Naive B cell (primary cell): Measurements from ENCODE around the gene NAT14. TPM values are rescaled to one million over a fixed set of nuclear protein-coding genes. Genes with fewer than 3 reads are reported as not detected.

Experiments
- ATAC-seq, 2 donors: fragments of 150-1000 bp; cut with Tn5 transposase; 2 replicates each; pipeline ENCODE4 v1.10.0; 2021; ENCODE audit warnings: low read depth in 2 of 2, mild to moderate bottlenecking in 2 of 2, moderate library complexity in 2 of 2
- DNase-seq: peaks from one replicate; pipeline ENCODE4 v3.0.0; 2022
- H3K27ac Mint-ChIP-seq, 6 donors: one replicate each; pipeline ENCODE4 v1.8.0; 2020 to 2022; ENCODE audit warnings: mild to moderate bottlenecking in 6 of 6, mixed read lengths in 6 of 6, moderate library complexity in 5 of 6, inconsistent platforms in 2 of 6
- H3K27me3 Mint-ChIP-seq, 3 donors: one replicate each; pipeline ENCODE4 v1.8.0; 2021 to 2022; ENCODE audit warnings: mixed read lengths in 3 of 3, mild to moderate bottlenecking in 1 of 3
- H3K36me3 Mint-ChIP-seq, 2 donors: one replicate each; pipeline ENCODE4 v1.8.0; 2020 to 2022; ENCODE audit warnings: mixed read lengths in 2 of 2, inconsistent platforms in 1 of 2, mild to moderate bottlenecking in 1 of 2
- H3K4me1 Mint-ChIP-seq, 3 donors: one replicate each; pipeline ENCODE4 v1.8.0; 2020 to 2022; ENCODE audit warnings: mixed read lengths in 3 of 3, inconsistent platforms in 1 of 3, mild to moderate bottlenecking in 1 of 3, moderate library complexity in 1 of 3
- H3K4me3 Mint-ChIP-seq, 8 donors: one replicate each; pipeline ENCODE4 v1.8.0; 2020 to 2022; ENCODE audit warnings: mild to moderate bottlenecking in 8 of 8, mixed read lengths in 8 of 8, moderate library complexity in 8 of 8, inconsistent platforms in 2 of 8
- H3K9me3 Mint-ChIP-seq, 7 donors: one replicate each; pipeline ENCODE4 v1.8.0; 2020 to 2022; ENCODE audit warnings: mixed read lengths in 7 of 7, mild to moderate bottlenecking in 5 of 7, inconsistent platforms in 2 of 7, moderate library complexity in 1 of 7
- polyA plus RNA-seq, 6 donors: library from polyadenylated mRNA; unstranded; fragments of 300-500 nt; fragmentation: Illumina TruSeq; gene quantifications; one replicate each; pipeline ENCODE4 v1.2.3, GENCODE V29; 2021; ENCODE audit warnings: low read depth in 6 of 6

NAT14 gene
- polyA plus RNA-seq, 6 donors from 2014 or later: 3.4 to 7.5 (median 4.8) TPM

DNA sequence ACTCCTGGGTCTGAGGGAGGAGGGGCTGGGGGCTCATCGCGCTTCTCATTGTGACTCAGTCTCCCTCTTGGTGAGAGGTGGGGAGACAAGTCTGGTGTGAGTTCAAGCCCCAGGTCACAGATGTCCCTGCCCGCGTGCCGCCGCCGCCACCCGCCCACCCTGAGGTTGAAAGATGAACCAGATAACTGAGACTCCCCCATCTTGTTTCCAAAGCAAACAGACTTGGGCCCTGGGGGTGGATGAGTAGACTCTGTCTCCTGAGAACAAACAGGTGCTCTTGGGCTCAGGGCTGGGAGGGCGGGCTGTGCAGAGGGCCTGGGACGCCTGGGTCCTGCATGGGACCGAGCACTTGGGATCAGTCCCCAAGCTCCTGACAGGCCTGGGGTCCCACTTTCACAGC lies 51.4 kb downstream of the NAT14 start:
- Mint-ChIP-seq H3K36me3 (no peaks in the 10 kb centered on the region), H3K4me3 (no peak overlapping the region), H3K4me1 (no peaks in the 10 kb centered on the region), H3K27ac (no peak overlapping the region), H3K27me3 (peaks cover 0 to 9% (median 5%) of the 10 kb centered on the region in 3 donors), H3K9me3 (no peaks in the 10 kb centered on the region)
- no peak for ATAC-seq
- DNase-seq: no peak

Other genes with a start within 250 kb of the NAT14 start
- 10 to 100 TPM; 21.4 to 81.1 (median 41.1) TPM for gene PPP6R1, start 226.2 kb upstream of the NAT14 start, polyA plus RNA-seq
- 10 to 100 TPM; 22.6 to 40.0 (median 32.6) TPM for gene HSPBP1, start 205.1 kb upstream of the NAT14 start, polyA plus RNA-seq
- not detected for gene BRSK1, start 201.2 kb upstream of the NAT14 start, polyA plus RNA-seq
- not detected for gene TMEM150B, start 159.8 kb upstream of the NAT14 start, polyA plus RNA-seq
- gene KMT5C, start 145.3 kb upstream of the NAT14 start, polyA plus RNA-seq: 1 to 10 TPM in 4 of 6 donors, under 1 TPM in 1, not detected in 1; 0.83 to 2.4 (median 1.3) TPM
- gene COX6B2, start 130.5 kb upstream of the NAT14 start, polyA plus RNA-seq: not detected
- not detected for gene GARIN5B, start 121.9 kb upstream of the NAT14 start, polyA plus RNA-seq
- not detected for gene IL11, start 114.7 kb upstream of the NAT14 start, polyA plus RNA-seq
- not detected for gene TMEM190, start 108.4 kb upstream of the NAT14 start, polyA plus RNA-seq
- under 1 TPM in 4 of 6 donors, not detected in 2; 0.29 to 0.90 (median 0.40) TPM for gene TMEM238, start 100.9 kb upstream of the NAT14 start, polyA plus RNA-seq
- 100 to 1,000 TPM; 229 to 734 (median 601) TPM for gene RPL28, start 99.3 kb upstream of the NAT14 start, polyA plus RNA-seq
- 10 to 100 TPM; 18.8 to 41.3 (median 30.6) TPM for gene UBE2S, start 77.4 kb upstream of the NAT14 start, polyA plus RNA-seq
- gene SHISA7, start 41.9 kb upstream of the NAT14 start, polyA plus RNA-seq: not detected
- 10 to 100 TPM; 21.8 to 57.9 (median 28.0) TPM for gene ISOC2, start 23.5 kb upstream of the NAT14 start, polyA plus RNA-seq
- not detected for gene C19orf85, start 20.4 kb upstream of the NAT14 start, polyA plus RNA-seq
- 1 to 10 TPM in 2 of 6 donors, under 1 TPM in 3, not detected in 1; 0.16 to 2.2 (median 0.94) TPM for gene ZNF628, start 8.6 kb upstream of the NAT14 start, polyA plus RNA-seq
- under 1 TPM in 4 of 6 donors, not detected in 2; 0.05 to 0.11 (median 0.09) TPM for gene SSC5D, start 3.2 kb downstream of the NAT14 start, polyA plus RNA-seq
- gene SBK2, start 51.9 kb downstream of the NAT14 start, polyA plus RNA-seq: not detected
- not detected for gene SBK3, start 60.4 kb downstream of the NAT14 start, polyA plus RNA-seq
- under 1 TPM; 0.13 to 0.85 (median 0.40) TPM for gene ZNF579, start 95.7 kb downstream of the NAT14 start, polyA plus RNA-seq
- 1 to 10 TPM; 2.3 to 5.2 (median 3.2) TPM for gene FIZ1, start 114.3 kb downstream of the NAT14 start, polyA plus RNA-seq
- 10 to 100 TPM; 25.1 to 42.1 (median 37.1) TPM for gene ZNF524, start 115.1 kb downstream of the NAT14 start, polyA plus RNA-seq
- gene ZNF865, start 120.5 kb downstream of the NAT14 start, polyA plus RNA-seq: under 1 TPM in 4 of 6 donors, not detected in 2; 0.12 to 0.60 (median 0.18) TPM
- 1 to 10 TPM in 4 of 6 donors, under 1 TPM in 1, not detected in 1; 0.95 to 3.5 (median 2.7) TPM for gene ZNF784, start 139.4 kb downstream of the NAT14 start, polyA plus RNA-seq
- 10 to 100 TPM; 28.4 to 54.2 (median 31.5) TPM for gene ZNF580, start 155.8 kb downstream of the NAT14 start, polyA plus RNA-seq
- 10 to 100 TPM; 60.7 to 82.8 (median 65.4) TPM for gene ZNF581, start 158.5 kb downstream of the NAT14 start, polyA plus RNA-seq
- gene CCDC106, start 163.0 kb downstream of the NAT14 start, polyA plus RNA-seq: 10 to 100 TPM in 3 of 6 donors, 1 to 10 TPM in 3; 8.1 to 13.0 (median 9.7) TPM
- gene U2AF2, start 169.8 kb downstream of the NAT14 start, polyA plus RNA-seq: 10 to 100 TPM in 3 of 6 donors, 1 to 10 TPM in 3; 3.2 to 13.7 (median 9.3) TPM
- gene EPN1, start 190.0 kb downstream of the NAT14 start, polyA plus RNA-seq: 10 to 100 TPM in 5 of 6 donors, 1 to 10 TPM in 1; 1.0 to 28.9 (median 13.8) TPM